Measurements from ENCODE around the gene AGO3.

Gene AGO3

GRCh38 chr1:36006941-36007500, 76.1 kb downstream of the AGO3 start:
- H3K27ac ChIP-seq: no peak overlapping the region
- no peak overlapping the region for H3K4me2 ChIP-seq (ENCODE audit: low read length)
- H3K9ac ChIP-seq: no peak overlapping the region
- no peak overlapping the region for H3K4me3 ChIP-seq (ENCODE audit: low read depth, low read length)
- TF ChIP-seq, protein P1, sequence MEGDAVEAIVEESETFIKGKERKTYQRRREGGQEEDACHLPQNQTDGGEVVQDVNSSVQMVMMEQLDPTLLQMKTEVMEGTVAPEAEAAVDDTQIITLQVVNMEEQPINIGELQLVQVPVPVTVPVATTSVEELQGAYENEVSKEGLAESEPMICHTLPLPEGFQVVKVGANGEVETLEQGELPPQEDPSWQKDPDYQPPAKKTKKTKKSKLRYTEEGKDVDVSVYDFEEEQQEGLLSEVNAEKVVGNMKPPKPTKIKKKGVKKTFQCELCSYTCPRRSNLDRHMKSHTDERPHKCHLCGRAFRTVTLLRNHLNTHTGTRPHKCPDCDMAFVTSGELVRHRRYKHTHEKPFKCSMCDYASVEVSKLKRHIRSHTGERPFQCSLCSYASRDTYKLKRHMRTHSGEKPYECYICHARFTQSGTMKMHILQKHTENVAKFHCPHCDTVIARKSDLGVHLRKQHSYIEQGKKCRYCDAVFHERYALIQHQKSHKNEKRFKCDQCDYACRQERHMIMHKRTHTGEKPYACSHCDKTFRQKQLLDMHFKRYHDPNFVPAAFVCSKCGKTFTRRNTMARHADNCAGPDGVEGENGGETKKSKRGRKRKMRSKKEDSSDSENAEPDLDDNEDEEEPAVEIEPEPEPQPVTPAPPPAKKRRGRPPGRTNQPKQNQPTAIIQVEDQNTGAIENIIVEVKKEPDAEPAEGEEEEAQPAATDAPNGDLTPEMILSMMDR (IDR thresholded peaks at IDR 0.05): no peak
- H3K4me1 ChIP-seq: no peaks in the 10 kb centered on the region
- no peaks in the 10 kb centered on the region for H3K27me3 ChIP-seq (ENCODE audit: control insufficient read depth, insufficient read depth, low read length)
- H2AFZ ChIP-seq: no peak overlapping the region
- no peaks in the 10 kb centered on the region for H3K79me2 ChIP-seq
- H3K9me3 ChIP-seq (ENCODE audit: control insufficient read depth, low read length): no peaks in the 10 kb centered on the region
- no peaks in the 10 kb centered on the region for H3K36me3 ChIP-seq (ENCODE audit: control insufficient read depth, insufficient read depth, low read length)

- TF ChIP-seq, protein P1 (IDR thresholded peaks at IDR 0.05): no peak
- H2AFZ ChIP-seq: no peak overlapping the region
- H3K9me3 ChIP-seq (ENCODE audit: control insufficient read depth, low read length): no peaks in the 10 kb centered on the region
- H3K79me2 ChIP-seq: no peaks in the 10 kb centered on the region
- H3K27me3 ChIP-seq (ENCODE audit: control insufficient read depth, insufficient read depth, low read length): no peaks in the 10 kb centered on the region
- no peak overlapping the region for H3K27ac ChIP-seq
- H3K9ac ChIP-seq: no peak overlapping the region
- no peaks in the 10 kb centered on the region for H3K36me3 ChIP-seq (ENCODE audit: control insufficient read depth, insufficient read depth, low read length)
- no peaks in the 10 kb centered on the region for H3K4me1 ChIP-seq
- H3K4me2 ChIP-seq (ENCODE audit: low read length): no peak overlapping the region
- no peak overlapping the region for H3K4me3 ChIP-seq (ENCODE audit: low read depth, low read length)
Measured at GRCh38 chr1:36007741-36008140, 76.8 kb downstream of the AGO3 start.

DNA sequence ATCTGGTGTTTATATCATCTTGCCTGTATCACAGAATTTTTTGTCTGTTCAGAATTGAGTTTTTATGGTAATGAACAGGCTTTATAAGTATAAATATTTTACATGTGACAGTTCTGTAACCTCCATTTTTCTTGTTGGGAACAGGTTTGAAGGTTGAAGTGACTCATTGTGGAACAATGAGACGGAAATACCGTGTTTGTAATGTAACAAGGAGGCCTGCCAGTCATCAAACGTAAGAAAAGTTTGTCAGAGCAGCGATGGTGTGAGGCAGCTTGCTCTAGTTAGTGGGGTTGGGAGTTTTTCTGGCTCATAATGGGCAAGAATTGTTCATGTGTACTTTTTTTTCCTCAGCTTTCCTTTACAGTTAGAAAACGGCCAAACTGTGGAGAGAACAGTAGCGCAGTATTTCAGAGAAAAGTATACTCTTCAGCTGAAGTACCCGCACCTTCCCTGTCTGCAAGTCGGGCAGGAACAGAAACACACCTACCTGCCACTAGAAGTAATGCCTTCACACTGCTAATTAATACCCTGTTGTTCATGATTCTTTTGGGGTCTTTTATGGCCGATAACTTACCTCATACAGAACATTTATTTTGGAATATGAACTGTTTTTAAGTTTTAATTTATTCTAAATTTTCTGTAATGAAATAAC, 77.8 kb downstream of the AGO3 start:
- no peaks in the 10 kb centered on the region for H3K27me3 ChIP-seq (ENCODE audit: control insufficient read depth, insufficient read depth, low read length)
- H3K79me2 ChIP-seq: no peaks in the 10 kb centered on the region
- no peaks in the 10 kb centered on the region for H3K36me3 ChIP-seq (ENCODE audit: control insufficient read depth, insufficient read depth, low read length)
- H2AFZ ChIP-seq: no peak overlapping the region
- no peak overlapping the region for H3K4me2 ChIP-seq (ENCODE audit: low read length)
- H3K9me3 ChIP-seq (ENCODE audit: control insufficient read depth, low read length): no peaks in the 10 kb centered on the region
- no peak overlapping the region for H3K9ac ChIP-seq
- no peaks in the 10 kb centered on the region for H3K4me1 ChIP-seq
- H3K27ac ChIP-seq: no peak overlapping the region
- TF ChIP-seq, protein P1 (IDR thresholded peaks at IDR 0.05): no peak
- H3K4me3 ChIP-seq (ENCODE audit: low read depth, low read length): no peak overlapping the region

GRCh38 chr1:36014722-36015220, 83.9 kb downstream of the AGO3 start:
- H3K36me3 ChIP-seq (ENCODE audit: control insufficient read depth, insufficient read depth, low read length): no peaks in the 10 kb centered on the region
- H3K9ac ChIP-seq: no peak overlapping the region
- no peaks in the 10 kb centered on the region for H3K79me2 ChIP-seq
- H3K4me3 ChIP-seq (ENCODE audit: low read depth, low read length): no peak overlapping the region
- H3K27me3 ChIP-seq (ENCODE audit: control insufficient read depth, insufficient read depth, low read length): no peaks in the 10 kb centered on the region
- TF ChIP-seq, protein P1 (IDR thresholded peaks at IDR 0.05): no peak
- H3K4me1 ChIP-seq: no peaks in the 10 kb centered on the region
- H2AFZ ChIP-seq: no peak overlapping the region
- no peak overlapping the region for H3K27ac ChIP-seq
- H3K4me2 ChIP-seq (ENCODE audit: low read length): no peak overlapping the region
- H3K9me3 ChIP-seq (ENCODE audit: control insufficient read depth, low read length): no peaks in the 10 kb centered on the region

DNA sequence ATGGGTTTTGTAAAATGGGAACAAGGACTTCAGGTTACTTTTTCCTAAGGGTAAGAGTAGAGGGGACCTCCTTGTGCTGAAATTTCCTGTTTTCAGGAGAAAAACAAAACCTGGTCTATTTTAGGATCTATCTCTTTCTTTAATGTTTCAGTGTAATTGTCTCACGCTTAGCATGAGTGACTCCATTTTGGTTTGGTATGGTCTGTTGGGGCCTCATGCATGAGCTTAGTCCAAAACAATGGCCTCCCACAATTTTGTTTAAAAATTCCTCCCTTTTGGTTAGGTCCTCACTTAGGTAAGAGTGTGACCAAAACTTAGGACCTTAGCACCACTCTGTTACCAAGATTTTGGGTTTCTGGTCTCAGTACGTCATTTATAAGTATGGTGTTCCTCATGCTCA, 85.8 kb downstream of the AGO3 start:
- Histone ChIP-seq H3K4me3 (ENCODE audit: low read depth, low read length) (no peak overlapping the region), H3K4me1 (no peaks in the 10 kb centered on the region), H3K4me2 (ENCODE audit: low read length) (no peak overlapping the region), H2AFZ (no peak overlapping the region), H3K9ac (no peak overlapping the region), H3K9me3 (ENCODE audit: control insufficient read depth, low read length) (no peaks in the 10 kb centered on the region), H3K79me2 (no peaks in the 10 kb centered on the region), H3K36me3 (ENCODE audit: control insufficient read depth, insufficient read depth, low read length) (no peaks in the 10 kb centered on the region), H3K27ac (no peak overlapping the region), H3K27me3 (ENCODE audit: control insufficient read depth, insufficient read depth, low read length) (no peaks in the 10 kb centered on the region)
- TF ChIP-seq, protein P1 (IDR thresholded peaks at IDR 0.05): no peak

All from parathyroid adenoma (tissue), 2 donors.